Measurements from ENCODE around the gene P2RX3. TPM values are rescaled to one million over a fixed set of nuclear protein-coding genes. Genes with fewer than 3 reads are reported as not detected.

The P2RX3 gene
- total and polyA plus RNA-seq, 2 of the 8 experiments (the other 6 are each of a cell fraction or from before 2014, with no cell fraction given): 0.45 to 0.47 TPM

DNA sequence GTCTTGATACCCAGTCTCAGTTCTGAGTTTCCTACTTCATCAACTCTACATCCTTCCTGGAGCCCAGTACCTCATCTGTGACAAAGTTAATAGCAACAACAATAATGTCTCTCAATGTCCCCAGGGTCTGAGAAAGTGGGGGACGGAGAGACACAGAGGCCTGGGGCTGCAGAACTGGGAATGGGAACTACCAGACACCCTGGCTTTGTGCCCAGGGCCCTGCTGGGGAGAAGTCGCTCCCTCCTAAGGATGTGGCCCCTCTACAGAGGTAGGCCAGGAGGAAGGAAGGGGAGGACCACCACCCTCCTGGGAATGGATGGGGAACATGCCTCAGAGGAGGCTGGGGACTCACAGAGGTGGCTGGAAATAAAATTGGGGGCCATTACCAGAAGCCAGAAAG, 37.3 kb downstream of the P2RX3 start:
- Histone ChIP-seq H3K79me1 (ENCODE audit: low read depth, low read length) (no peaks in the 10 kb centered on the region), H3K36me3 (ENCODE audit: control insufficient read depth in 2 of 4, insufficient read depth in 4 of 4, low read length in 3 of 4) (no peaks in the 10 kb centered on the region), H2BK5ac (ENCODE audit: low read depth, low read length) (no peak overlapping the region), H3K9me3 (ENCODE audit: insufficient read depth in 2 of 2, low read depth in 1 of 2, low read length in 1 of 2) (no peaks in the 10 kb centered on the region), H2BK12ac (ENCODE audit: low read depth, low read length) (no peak overlapping the region), H3K27ac (ENCODE audit: low read depth, low read length) (no peak overlapping the region), H4K5ac (ENCODE audit: insufficient read length, low read depth, low read length) (no peak overlapping the region), H4K20me1 (replicated peaks in 1 of 2; ENCODE audit: control insufficient read depth in 1 of 2, insufficient read depth in 2 of 2, low read length in 2 of 2) (no peaks in the 10 kb centered on the region), H3K79me2 (ENCODE audit: control insufficient read depth in 1 of 2, insufficient read depth in 2 of 2, low read length in 2 of 2) (no peaks in the 10 kb centered on the region), H2BK15ac (ENCODE audit: low read length) (no peak overlapping the region), H3K18ac (ENCODE audit: extremely low read depth, low read length) (no peak overlapping the region), H3K4ac (replicated peaks; ENCODE audit: insufficient read length, low read depth, low read length) (no peak overlapping the region), H3K56ac (replicated peaks; ENCODE audit: insufficient read length, low read depth, low read length) (no peak overlapping the region), H3K4me2 (ENCODE audit: insufficient read depth in 1 of 2, low read depth in 2 of 2, low read length in 2 of 2) (no peak overlapping the region), H4K91ac (replicated peaks; ENCODE audit: insufficient read length, low read length) (no peak overlapping the region), H3K14ac (ENCODE audit: insufficient read length) (no peak overlapping the region), H3K23me2 (ENCODE audit: low read depth, low read length) (peaks cover 4% of the 10 kb centered on the region; the same call in 1 of the 2 replicates), H3K27me3 (replicated peaks in 1 of 4; ENCODE audit: control insufficient read depth in 3 of 4, extremely low read depth in 1 of 4, insufficient read depth in 3 of 4, low read length in 3 of 4) (peaks cover 0 to 2% (median 0%) of the 10 kb centered on the region in 4 experiments; a peak in 1 of 7 replicates), H3K4me3 (ENCODE audit: extremely low read depth in 1 of 4, insufficient read depth in 2 of 4, low read depth in 3 of 4, low read length in 4 of 4) (no peak overlapping the region), H4K8ac (ENCODE audit: extremely low read depth, insufficient read depth, low read length) (no peak overlapping the region), H2BK20ac (ENCODE audit: low read length) (no peak overlapping the region), H3K4me1 (replicated peaks in 1 of 4; ENCODE audit: control insufficient read depth in 3 of 4, insufficient read depth in 4 of 4, low read length in 3 of 4) (no peaks in the 10 kb centered on the region), H3K9ac (replicated peaks in 1 of 4; ENCODE audit: extremely low read depth in 1 of 4, low read depth in 3 of 4, low read length in 3 of 4) (no peak overlapping the region), H2BK120ac (replicated peaks; ENCODE audit: low read depth, low read length) (no peak overlapping the region), H2AFZ (ENCODE audit: low read length) (no peak overlapping the region), H3K23ac (ENCODE audit: insufficient read length) (no peak overlapping the region), H2AK5ac (ENCODE audit: low read depth, low read length) (no peak overlapping the region)
- 60% methylated on average over 1 of the region's 2 CpGs; no CpG with 5 or more reads in 1 of the 2 experiments for WGBS, 2 experiments (ENCODE audit: extremely low coverage in 1 of 2, insufficient coverage in 1 of 2, insufficient read length in 1 of 2, insufficient replicate concordance in 2 of 2, low coverage in 1 of 2, low lambda C conversion rate in 2 of 2, missing lambda C conversion rate in 1 of 2)
- TF ChIP-seq SAP30 (IDR thresholded peaks at IDR 0.05; ENCODE audit: insufficient read depth, insufficient replicate concordance, low read length) (no peak), CREB1 (IDR thresholded peaks at IDR 0.05) (no peak), TAF1 (IDR thresholded peaks at IDR 0.05; ENCODE audit: low read depth, low read length) (no peak), CHD1 (IDR thresholded peaks at IDR 0.05; ENCODE audit: low read depth, low read length) (no peak), NANOG (IDR thresholded peaks at IDR 0.05; ENCODE audit: insufficient read depth, low read depth, low read length, poor library complexity, severe bottlenecking) (no peak), SP2 (IDR thresholded peaks at IDR 0.05; ENCODE audit: low read length) (no peak), BCL11A (IDR thresholded peaks at IDR 0.05; ENCODE audit: low read depth in 2 of 2, low read length in 2 of 2) (no peak)
- ChIA-PET CTCF (ENCODE audit: partially characterized antibody) (no interaction called here), POLR2A (ENCODE audit: partially characterized antibody) (no interaction called here)
- DNase-seq (ENCODE audit: low read depth in 1 of 2, low spot score in 2 of 2): no peak
- no peak for FAIRE-seq

Measured in H1 (cell line).